Measurements from ENCODE around the gene PC.
A peak's percentile ranks its signal among the peaks of the same experiment; 100 is the strongest.
"Not testable (repeated sequence)": the region's sequence is repeated elsewhere in the genome, so short reads cannot be mapped to it uniquely, and the experiment has no call there.

PC gene

DNA sequence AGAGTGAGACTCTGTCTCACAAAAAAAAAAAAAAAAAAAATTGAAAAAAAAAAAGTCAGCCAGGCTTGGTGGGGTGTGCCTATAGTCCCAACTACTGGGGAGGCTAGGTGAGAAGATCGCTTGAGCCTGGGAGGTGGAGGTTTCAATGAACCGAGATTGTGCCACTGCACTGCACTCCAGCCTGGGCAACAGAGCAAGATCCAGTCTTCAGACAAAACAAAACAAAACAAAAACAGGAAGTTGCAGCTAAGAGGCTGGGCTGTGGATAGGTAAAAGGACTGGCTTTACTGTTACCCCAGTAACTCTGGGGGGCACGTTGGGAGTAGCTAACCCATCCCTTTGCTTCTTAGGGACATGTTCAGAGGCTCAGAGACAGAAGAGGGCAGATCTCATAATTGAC lies 6.3 kb upstream of the PC start:
- DNase-seq (ENCODE audit: low read depth), result no peak
- no peak overlapping the region for H3K4me3 ChIP-seq (ENCODE audit: low read length)
- TF ChIP-seq, protein P1, sequence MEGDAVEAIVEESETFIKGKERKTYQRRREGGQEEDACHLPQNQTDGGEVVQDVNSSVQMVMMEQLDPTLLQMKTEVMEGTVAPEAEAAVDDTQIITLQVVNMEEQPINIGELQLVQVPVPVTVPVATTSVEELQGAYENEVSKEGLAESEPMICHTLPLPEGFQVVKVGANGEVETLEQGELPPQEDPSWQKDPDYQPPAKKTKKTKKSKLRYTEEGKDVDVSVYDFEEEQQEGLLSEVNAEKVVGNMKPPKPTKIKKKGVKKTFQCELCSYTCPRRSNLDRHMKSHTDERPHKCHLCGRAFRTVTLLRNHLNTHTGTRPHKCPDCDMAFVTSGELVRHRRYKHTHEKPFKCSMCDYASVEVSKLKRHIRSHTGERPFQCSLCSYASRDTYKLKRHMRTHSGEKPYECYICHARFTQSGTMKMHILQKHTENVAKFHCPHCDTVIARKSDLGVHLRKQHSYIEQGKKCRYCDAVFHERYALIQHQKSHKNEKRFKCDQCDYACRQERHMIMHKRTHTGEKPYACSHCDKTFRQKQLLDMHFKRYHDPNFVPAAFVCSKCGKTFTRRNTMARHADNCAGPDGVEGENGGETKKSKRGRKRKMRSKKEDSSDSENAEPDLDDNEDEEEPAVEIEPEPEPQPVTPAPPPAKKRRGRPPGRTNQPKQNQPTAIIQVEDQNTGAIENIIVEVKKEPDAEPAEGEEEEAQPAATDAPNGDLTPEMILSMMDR (conservative IDR thresholded peaks at IDR 0.05; ENCODE audit: low read depth, low read length), result no peak

DNA sequence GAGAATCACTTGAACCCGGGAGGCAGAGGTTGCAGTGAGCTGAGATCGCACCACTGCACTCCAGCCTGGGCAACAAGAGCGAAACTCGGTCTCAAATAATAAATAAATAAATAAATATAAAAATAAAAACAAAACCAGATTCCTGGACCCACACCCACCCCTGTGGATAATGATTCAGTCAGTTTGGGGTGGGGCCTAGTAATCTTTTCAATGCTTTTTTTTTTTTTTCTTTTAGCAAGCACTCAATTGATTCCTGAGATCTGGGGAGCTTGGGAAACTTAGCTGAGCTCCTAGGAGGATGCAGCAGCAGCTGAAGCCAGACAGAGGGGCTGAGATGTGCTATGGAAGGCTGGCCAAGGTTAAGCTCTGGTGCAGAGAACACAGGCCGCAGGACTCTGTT lies 4.6 kb upstream of the PC start:
- no peak for DNase-seq (ENCODE audit: low read depth)
- TF ChIP-seq, protein P1 (conservative IDR thresholded peaks at IDR 0.05; ENCODE audit: low read depth, low read length), result no peak
- H3K4me3 ChIP-seq (ENCODE audit: low read length), result no peak overlapping the region

DNA sequence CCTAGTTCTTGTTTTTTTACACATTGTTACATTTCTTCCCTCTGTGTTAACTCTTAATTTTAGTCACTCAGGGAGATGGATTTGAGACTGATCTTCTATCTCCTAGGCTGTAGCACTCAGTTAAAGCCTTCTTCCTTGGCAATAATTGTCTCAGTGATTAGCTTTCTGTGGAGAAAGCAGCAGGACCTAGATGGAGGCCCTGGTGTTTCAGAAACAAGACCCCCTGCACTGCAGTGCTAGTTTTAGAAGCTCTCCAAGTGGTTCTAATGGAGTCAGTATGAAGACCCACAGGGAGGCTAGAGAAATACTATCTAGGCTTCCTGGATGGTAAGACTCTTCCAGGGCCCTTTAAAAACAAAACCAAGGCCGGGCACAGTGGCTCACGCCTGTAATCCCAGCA lies 4.1 kb upstream of the PC start:
- DNase-seq (ENCODE audit: low read depth), result no peak
- TF ChIP-seq, protein P1 (conservative IDR thresholded peaks at IDR 0.05; ENCODE audit: low read depth, low read length), result no peak
- H3K4me3 ChIP-seq (ENCODE audit: low read length), result no peak overlapping the region

DNA sequence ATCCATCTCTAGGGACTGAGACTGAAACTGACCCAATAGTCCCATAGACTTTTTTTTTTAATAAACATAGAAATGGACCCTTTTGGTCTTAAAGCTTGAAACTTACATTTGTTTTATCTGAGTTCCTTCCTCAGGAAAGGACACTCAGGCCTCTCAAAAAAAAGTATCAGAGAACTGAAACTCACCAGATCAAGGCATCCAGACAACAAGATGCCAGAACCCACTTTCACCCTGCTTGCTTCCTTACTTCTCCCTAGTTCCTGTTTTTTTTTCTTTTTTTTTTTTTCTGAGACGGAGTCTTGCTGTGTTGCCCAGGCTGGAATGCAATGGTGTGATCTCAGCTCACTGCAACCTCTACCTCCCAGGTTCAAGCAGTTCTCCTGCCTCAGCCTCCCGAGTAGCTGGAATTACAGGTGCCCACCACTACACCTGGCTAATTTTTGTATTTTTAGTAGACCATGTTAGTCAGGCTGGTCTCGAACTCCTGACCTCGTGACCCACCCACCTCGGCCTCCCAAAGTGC lies 3.6 kb upstream of the PC start:
- not testable (repeated sequence) for H3K4me3 ChIP-seq (ENCODE audit: low read length)

DNA sequence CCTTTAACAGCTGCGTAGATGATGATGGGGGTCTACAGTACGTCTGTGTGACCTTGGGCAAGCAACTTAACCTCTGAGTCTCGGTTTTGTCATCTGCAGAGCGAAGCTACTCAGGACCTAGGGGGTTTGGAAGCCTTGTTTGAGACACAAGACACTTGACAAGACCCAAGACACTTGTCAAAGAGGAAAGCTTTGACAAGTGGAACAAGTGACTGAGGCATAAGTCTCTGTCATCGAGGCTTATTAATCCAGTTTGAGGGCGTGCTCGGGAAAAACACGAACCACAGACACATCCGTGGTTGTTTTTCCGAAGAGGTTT lies 732 bp upstream of the PC start:
- no peak for DNase-seq (ENCODE audit: low read depth)
- TF ChIP-seq, protein P1 (conservative IDR thresholded peaks at IDR 0.05; ENCODE audit: low read depth, low read length), result no peak
- H3K4me3 ChIP-seq (ENCODE audit: low read length), result peak overlapping the region; percentile 46

More for the DNA sequence above, 3.6 kb upstream of the PC start:
- DNase-seq (ENCODE audit: low read depth), result not testable (repeated sequence)

DNA sequence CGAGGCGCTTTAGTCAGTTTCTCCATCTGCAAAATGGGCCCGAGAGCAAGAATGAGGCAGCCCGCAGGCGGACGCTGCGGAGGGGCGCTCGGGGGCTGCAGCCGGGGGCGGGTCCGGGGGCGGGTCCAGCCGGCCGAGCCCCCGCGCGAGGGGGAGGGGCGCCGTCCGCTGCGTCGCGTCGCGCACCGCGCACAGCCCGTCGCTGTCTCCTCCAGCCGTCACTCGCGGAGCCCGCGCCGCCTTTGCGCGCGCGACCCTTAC lies 282 bp downstream of the PC start:
- TF ChIP-seq, protein P1 (conservative IDR thresholded peaks at IDR 0.05; ENCODE audit: low read depth, low read length), result no peak
- DNase-seq (ENCODE audit: low read depth), result no peak
- peak overlapping the region; percentile 51 for H3K4me3 ChIP-seq (ENCODE audit: low read length)

DNA sequence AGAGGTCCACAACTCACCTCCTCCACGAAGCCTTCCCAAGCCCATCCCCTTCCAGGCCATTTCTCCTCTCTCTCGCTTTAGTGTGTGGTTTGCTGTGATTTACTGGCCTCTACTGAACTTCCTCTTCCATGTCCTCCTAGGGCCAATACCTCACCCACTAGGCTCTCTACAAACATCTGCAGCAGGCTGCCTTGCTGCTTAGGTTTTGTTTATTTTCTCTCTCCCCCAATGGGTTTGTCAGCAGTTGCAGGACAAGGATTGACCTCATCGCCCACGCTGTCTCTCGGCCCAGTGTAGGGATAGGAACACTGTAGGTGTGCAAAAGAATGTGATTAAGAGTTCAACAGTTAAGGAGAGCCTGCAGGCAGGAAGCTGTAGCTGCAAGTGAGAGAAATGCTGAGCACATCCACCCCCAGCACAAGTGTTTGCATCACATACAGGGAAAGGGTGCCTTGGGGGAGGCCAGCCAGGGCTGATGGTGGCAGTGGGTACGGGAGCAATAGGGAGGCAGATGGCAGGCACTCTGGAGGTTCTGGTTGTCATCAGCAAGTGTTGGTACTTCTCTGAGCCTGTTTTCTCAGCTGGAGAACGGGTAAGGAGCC lies 1.4 kb downstream of the PC start:
- TF ChIP-seq, protein P1 (conservative IDR thresholded peaks at IDR 0.05; ENCODE audit: low read depth, low read length), result peak; percentile 19
- H3K4me3 ChIP-seq (ENCODE audit: low read length), result no peak overlapping the region
- no peak for DNase-seq (ENCODE audit: low read depth)

Measured in retinal pigment epithelial cell (primary cell).